Measurements from ENCODE around the gene PRSS53.

GRCh38 chr16:31110106-31111034, 21.6 kb upstream of the PRSS53 start:
- TF ChIP-seq, protein P1, sequence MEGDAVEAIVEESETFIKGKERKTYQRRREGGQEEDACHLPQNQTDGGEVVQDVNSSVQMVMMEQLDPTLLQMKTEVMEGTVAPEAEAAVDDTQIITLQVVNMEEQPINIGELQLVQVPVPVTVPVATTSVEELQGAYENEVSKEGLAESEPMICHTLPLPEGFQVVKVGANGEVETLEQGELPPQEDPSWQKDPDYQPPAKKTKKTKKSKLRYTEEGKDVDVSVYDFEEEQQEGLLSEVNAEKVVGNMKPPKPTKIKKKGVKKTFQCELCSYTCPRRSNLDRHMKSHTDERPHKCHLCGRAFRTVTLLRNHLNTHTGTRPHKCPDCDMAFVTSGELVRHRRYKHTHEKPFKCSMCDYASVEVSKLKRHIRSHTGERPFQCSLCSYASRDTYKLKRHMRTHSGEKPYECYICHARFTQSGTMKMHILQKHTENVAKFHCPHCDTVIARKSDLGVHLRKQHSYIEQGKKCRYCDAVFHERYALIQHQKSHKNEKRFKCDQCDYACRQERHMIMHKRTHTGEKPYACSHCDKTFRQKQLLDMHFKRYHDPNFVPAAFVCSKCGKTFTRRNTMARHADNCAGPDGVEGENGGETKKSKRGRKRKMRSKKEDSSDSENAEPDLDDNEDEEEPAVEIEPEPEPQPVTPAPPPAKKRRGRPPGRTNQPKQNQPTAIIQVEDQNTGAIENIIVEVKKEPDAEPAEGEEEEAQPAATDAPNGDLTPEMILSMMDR (conservative IDR thresholded peaks at IDR 0.05; ENCODE audit: low read depth, low read length): no peak
- TF ChIP-seq EZH2 (IDR thresholded peaks at IDR 0.05; ENCODE audit: low read length, unreplicated experiment): no peak
